Pancreas (tissue), 10 donors: ENCODE data around the gene MAP1LC3C. TPM values are rescaled to one million over a fixed set of nuclear protein-coding genes. Genes with fewer than 3 reads are reported as not detected.
A peak's percentile ranks its signal among the peaks of the same experiment; 100 is the strongest.

Experiments
- ATAC-seq, 4 donors: fragments of 200-7000 bp; cut with Tn5 transposase; one replicate each; pipeline versions ENCODE4 v1.8.0 to v1.9.1; 2020; ENCODE audit warnings: mild to moderate bottlenecking in 4 of 4, moderate library complexity in 4 of 4
- DNase-seq, 6 donors: peaks; one replicate each; pipeline ENCODE4 v3.0.0-alpha.2; 2020
- FAIRE-seq: peaks from 2 replicates; lab custom pipeline; 2012; peaks lifted over from hg19 to GRCh38; lab: Jason Lieb, UNC
- H3K27ac ChIP-seq, 4 donors: fragments of 200-600 bp; sonication (generic); 1 replicate in 3 of 4; 2 replicates in 1 of 4; pipeline versions ENCODE4 v1.5.0 to v1.8.0; 2020
- H3K27me3 ChIP-seq, 4 donors: fragments of 200-600 bp; one replicate each; pipeline ENCODE4 v1.8.0; 2021
- H3K36me3 ChIP-seq, 3 donors: fragments of 200-600 bp; sonication (generic) in 1 of 3; one replicate each; pipeline versions ENCODE4 v1.5.0 to v1.8.0; 2020 to 2021
- H3K4me1 ChIP-seq, 3 donors: fragments of 200-600 bp; one replicate each; pipeline ENCODE4 v1.8.0; 2021
- H3K4me3 ChIP-seq, 4 donors: fragments of 200-600 bp; sonication (generic) in 2 of 4; one replicate each; pipeline versions ENCODE4 v1.5.0 to v1.8.0; 2020 to 2021
- H3K9me3 ChIP-seq, 4 donors: fragments of 200-600 bp; one replicate each; pipeline ENCODE4 v1.8.0; 2021
- WGBS, 2 donors: extraction: QIAGEN DNeasy Blood & Tissue Kit; methylation state at CpG; one replicate each; pipeline ENCODE4 v1.1.7; 2013; 5-methylcytosine and 5-hydroxymethylcytosine counted together
- intact Hi-C, 3 donors: fragments of 100-400 bp; cut with DNase I; formaldehyde crosslinking; loops; one replicate each; pipeline versions ENCODE4 v1.11.1 to v1.14.2; 2022
- polyA plus RNA-seq, 2 donors: library from polyadenylated mRNA; stranded (reverse); fragments of 200-250 nt; gene quantifications; one replicate each; pipeline ENCODE4 v1.2.3, GENCODE V29; 2013
- total RNA-seq, 6 donors: library from RNA; stranded (reverse); fragmentation: NEBNext Ultra II Directional in 4 of 6; extraction: Animal tissue kit (Norgen Biotek cat#: 25700) in 4 of 6; gene quantifications; one replicate each; pipeline versions ENCODE4 v1.2.1 to v1.2.4, GENCODE V29; 2021 to 2023
- TF ChIP-seq, protein P1 (sequence below), 4 donors: fragments of 200-600 bp; sonication (generic) in 3 of 4; IDR thresholded peaks; one replicate each; pipeline versions ENCODE4 v1.5.0 to v1.8.0; 2021; ENCODE audit warnings: antibody characterized with exemption in 4 of 4
- donor health status: healthy with polysubstance abuse.
- donor health status: DM: no; HTN: no; CAD: no; lungs with moderate emphysema.
- donor health status: DM: no; HTN: no; CAD: no.
- donor health status: control.
- donor health status: control.
- donor health status: Bipolar disorder and iron deficiency.
- donor health status: DM: yes; HTN: yes; CAD: no.
- donor health status: DM: no; HTN: no; CAD: no.
- donor health status: DM: no; HTN: no; CAD: no.
- donor health status: DM: yes; HTN: yes; CAD: no.

MAP1LC3C gene
- total and polyA plus RNA-seq, 8 donors, result 0.35 to 0.93 (median 0.38) TPM; not detected in 5

DNA sequence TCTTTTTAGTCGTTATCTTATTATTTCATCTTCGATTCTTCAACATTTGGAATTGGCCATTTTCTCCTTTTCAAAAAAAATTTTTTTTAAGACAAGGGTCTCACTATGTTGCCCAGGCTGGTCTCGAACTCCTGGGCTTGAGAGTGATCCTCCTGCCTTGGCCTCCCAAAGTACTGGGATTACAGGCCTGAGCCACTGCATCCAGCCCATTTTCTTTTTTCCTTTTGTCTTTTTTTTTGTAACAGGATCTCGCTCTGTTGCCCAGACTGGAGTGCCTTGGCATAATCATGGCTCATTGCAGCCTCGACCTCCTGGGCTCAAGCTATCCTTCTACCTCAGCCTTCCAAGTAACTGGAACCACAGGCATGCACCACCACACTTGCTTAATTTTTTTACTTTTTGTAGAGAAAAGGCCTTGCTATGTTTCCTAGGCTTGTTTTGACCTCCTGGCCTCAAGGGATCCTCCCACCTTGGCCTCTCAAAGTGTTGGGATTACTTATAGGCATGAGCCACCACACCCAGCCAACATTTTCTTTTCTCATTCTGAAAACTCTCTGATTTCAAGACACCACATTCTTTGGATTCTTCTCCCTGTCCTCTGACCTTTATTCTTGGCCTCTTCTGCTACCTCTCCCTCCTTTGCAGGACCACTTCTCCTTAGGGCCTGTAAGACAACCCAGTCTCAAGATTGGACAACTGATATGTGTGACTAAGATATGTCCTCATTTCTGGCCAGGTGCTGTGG is 6.0 kb upstream of the MAP1LC3C start:
- 74 to 86% methylated on average over 5 of the region's 5 CpGs for WGBS, 2 donors
- DNase-seq, result no peak
- FAIRE-seq, result no peak
- intact Hi-C loops, result no loop called here
- Histone ChIP-seq H3K4me3 (no peak overlapping the region), H3K27me3 (no peaks in the 10 kb centered on the region), H3K27ac (no peak overlapping the region), H3K9me3 (no peaks in the 10 kb centered on the region), H3K36me3 (no peaks in the 10 kb centered on the region), H3K4me1 (no peaks in the 10 kb centered on the region)
- TF ChIP-seq, protein P1, sequence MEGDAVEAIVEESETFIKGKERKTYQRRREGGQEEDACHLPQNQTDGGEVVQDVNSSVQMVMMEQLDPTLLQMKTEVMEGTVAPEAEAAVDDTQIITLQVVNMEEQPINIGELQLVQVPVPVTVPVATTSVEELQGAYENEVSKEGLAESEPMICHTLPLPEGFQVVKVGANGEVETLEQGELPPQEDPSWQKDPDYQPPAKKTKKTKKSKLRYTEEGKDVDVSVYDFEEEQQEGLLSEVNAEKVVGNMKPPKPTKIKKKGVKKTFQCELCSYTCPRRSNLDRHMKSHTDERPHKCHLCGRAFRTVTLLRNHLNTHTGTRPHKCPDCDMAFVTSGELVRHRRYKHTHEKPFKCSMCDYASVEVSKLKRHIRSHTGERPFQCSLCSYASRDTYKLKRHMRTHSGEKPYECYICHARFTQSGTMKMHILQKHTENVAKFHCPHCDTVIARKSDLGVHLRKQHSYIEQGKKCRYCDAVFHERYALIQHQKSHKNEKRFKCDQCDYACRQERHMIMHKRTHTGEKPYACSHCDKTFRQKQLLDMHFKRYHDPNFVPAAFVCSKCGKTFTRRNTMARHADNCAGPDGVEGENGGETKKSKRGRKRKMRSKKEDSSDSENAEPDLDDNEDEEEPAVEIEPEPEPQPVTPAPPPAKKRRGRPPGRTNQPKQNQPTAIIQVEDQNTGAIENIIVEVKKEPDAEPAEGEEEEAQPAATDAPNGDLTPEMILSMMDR (IDR thresholded peaks at IDR 0.05), result no peak
- no peak for ATAC-seq

DNA sequence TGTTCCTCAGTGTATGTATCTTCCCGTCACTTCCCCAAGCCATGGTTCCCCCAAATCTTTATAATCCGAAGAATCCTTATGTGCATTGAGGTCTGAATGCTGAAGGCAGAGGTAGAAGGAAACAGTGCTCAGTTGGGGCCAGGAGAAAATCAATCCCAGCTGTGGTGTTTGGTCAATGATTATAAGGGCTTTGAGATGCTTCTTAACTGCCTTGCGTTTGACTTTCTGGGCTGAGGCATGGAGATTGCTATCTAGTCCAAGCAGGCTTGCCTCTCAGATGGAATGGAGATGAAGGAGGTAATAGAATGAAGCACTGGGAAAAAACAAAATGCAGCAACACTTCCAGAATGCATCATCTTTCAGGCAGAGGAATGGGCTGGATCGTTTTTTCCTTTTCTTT is 3.6 kb upstream of the MAP1LC3C start:
- Histone ChIP-seq H3K36me3 (no peaks in the 10 kb centered on the region), H3K4me3 (no peak overlapping the region), H3K27me3 (no peaks in the 10 kb centered on the region), H3K27ac (no peak overlapping the region), H3K4me1 (no peaks in the 10 kb centered on the region), H3K9me3 (no peaks in the 10 kb centered on the region)
- FAIRE-seq, result no peak
- TF ChIP-seq, protein P1 (IDR thresholded peaks at IDR 0.05), result no peak
- no peak for ATAC-seq
- intact Hi-C loops, result no loop called here
- no peak for DNase-seq
- WGBS, 2 donors, result 41 to 55% methylated on average over 4 of the region's 4 CpGs

DNA sequence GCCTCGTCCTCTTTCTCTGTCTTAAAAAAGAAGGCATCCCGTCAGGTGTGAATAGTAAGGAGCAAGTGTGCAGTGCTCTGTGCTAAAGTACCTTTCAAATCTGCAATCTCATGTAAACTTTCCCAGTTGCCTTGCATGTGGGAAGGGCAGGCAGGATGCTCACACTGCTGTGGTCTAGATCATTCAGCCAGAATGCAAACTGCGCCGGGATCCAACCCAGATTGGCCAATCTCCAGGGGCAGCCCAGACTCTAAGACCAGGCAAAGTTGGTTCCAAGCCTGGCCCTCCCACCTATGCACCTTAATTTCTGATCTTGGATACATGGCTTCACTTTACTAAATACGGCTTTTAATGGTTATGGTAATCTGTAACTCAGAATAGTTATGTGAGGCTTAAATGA is 3.2 kb upstream of the MAP1LC3C start:
- ATAC-seq (no peak), FAIRE-seq (no peak), DNase-seq (no peak)
- intact Hi-C loops, result no loop called here
- H3K27me3 ChIP-seq, result no peaks in the 10 kb centered on the region
- no peaks in the 10 kb centered on the region for H3K4me1 ChIP-seq
- H3K4me3 ChIP-seq, result no peak overlapping the region
- H3K9me3 ChIP-seq, result no peaks in the 10 kb centered on the region
- TF ChIP-seq, protein P1 (IDR thresholded peaks at IDR 0.05), result no peak
- H3K36me3 ChIP-seq, result no peaks in the 10 kb centered on the region
- H3K27ac ChIP-seq, result no peak overlapping the region
- WGBS, 2 donors, result 64 to 67% methylated on average over 5 of the region's 5 CpGs

DNA sequence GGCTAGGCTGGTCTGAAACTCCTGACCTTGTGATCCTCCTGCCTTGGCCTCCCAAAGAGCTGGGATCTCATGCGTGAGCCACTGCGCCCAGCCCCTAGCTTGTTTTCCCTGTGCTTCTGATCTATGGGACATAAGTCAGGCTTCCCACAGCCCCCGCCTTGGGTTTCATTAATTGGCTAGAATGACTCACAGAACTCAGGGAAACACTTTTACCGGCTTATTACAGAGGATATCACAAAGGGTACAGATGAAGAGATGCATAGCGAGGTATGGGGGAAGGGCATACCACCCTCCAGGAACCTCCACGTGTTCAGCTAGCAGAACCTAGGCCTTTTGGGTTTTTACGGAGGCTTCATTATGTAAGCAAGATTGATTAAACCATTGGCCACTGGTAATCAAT is 1.5 kb upstream of the MAP1LC3C start:
- DNase-seq, result no peak
- Histone ChIP-seq H3K27me3 (no peaks in the 10 kb centered on the region), H3K27ac (no peak overlapping the region), H3K4me3 (no peak overlapping the region), H3K9me3 (no peaks in the 10 kb centered on the region), H3K36me3 (no peaks in the 10 kb centered on the region), H3K4me1 (no peaks in the 10 kb centered on the region)
- TF ChIP-seq, protein P1 (IDR thresholded peaks at IDR 0.05), result no peak
- FAIRE-seq, result no peak
- 74 to 77% methylated on average over 7 of the region's 7 CpGs for WGBS, 2 donors
- ATAC-seq, result no peak
- intact Hi-C loops, result no loop called here

DNA sequence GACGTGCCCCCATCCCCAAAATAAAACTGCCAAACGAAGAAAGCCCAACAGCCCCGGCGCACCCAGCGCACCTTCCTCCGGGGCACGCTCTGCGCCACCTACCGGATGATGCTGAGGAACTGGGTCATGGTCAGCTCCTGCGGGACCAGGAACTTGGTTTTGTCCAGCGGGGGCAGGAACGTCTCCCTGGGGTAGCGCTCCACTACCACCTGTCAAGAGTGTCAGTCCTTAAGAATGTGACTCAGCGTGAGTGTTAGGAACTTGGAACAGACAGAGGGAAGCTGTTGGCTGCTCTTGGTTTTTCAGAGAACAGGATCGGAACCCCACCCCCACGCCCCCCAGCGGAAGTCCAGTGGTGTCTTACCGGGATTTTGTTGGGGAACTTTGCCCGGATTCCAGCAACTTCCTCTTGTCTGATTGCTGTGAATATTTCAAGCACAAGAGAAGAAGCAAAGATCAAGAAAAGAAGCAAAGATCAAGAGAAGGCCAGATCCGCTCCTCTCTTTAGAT is 431 bp downstream of the MAP1LC3C start:
- intact Hi-C loops, result no loop called here
- TF ChIP-seq, protein P1 (IDR thresholded peaks at IDR 0.05), result peak in 3 of 4 donors; percentile 11 to 34 (median 17)
- H3K4me1 ChIP-seq, result no peaks in the 10 kb centered on the region
- no peaks in the 10 kb centered on the region for H3K36me3 ChIP-seq
- 7 to 10% methylated on average over 20 of the region's 20 CpGs for WGBS, 2 donors
- peak overlapping the region in 1 of 4 donors; percentile 23 for H3K4me3 ChIP-seq
- H3K9me3 ChIP-seq, result no peaks in the 10 kb centered on the region
- DNase-seq (peak; percentile 26 to 73 (median 38)), ATAC-seq (peak; percentile 67 to 92 (median 82)), FAIRE-seq (no peak)
- no peaks in the 10 kb centered on the region for H3K27me3 ChIP-seq
- no peak overlapping the region for H3K27ac ChIP-seq
